ENCODE data around the gene RGS19. TPM values are rescaled to one million over a fixed set of nuclear protein-coding genes. Genes with fewer than 3 reads are reported as not detected.

RGS19 gene
- total and polyA plus RNA-seq, 5 donors = 5.8 to 9.1 (median 8.0) TPM

GRCh38 chr20:64067733-64068307 is 11.5 kb downstream of the RGS19 start:
- no peaks in the 10 kb centered on the region for H3K27me3 ChIP-seq (ENCODE audit: control insufficient read depth, insufficient read depth)
- ATAC-seq (no peak), DNase-seq (peak in 2 of 3 donors; percentile 61 to 67)
- H3K27ac ChIP-seq (ENCODE audit: low read length) = no peak overlapping the region
- H3K9me3 ChIP-seq (ENCODE audit: control insufficient read depth, low read length) = no peaks in the 10 kb centered on the region
- WGBS = 68% methylated on average over 12 of the region's 12 CpGs
- H3K4me1 ChIP-seq (ENCODE audit: control insufficient read depth, insufficient read depth, low read length) = peaks cover 9% of the 10 kb centered on the region
- intact Hi-C loops (cut with DNase I) = no loop called here
- no peak overlapping the region for H3K4me3 ChIP-seq (ENCODE audit: low read length)

GRCh38 chr20:64067005-64067632 is 12.2 kb downstream of the RGS19 start:
- intact Hi-C loops (cut with DNase I) = no loop called here
- H3K4me3 ChIP-seq (ENCODE audit: low read length) = no peak overlapping the region
- DNase-seq = peak in 1 of 3 donors; percentile 42

GRCh38 chr20:64065974-64066343 is 13.4 kb downstream of the RGS19 start:
- no peak overlapping the region for H3K4me3 ChIP-seq (ENCODE audit: low read length)
- no peak for DNase-seq
- H3K27ac ChIP-seq (ENCODE audit: low read length) = no peak overlapping the region
- no peaks in the 10 kb centered on the region for H3K27me3 ChIP-seq (ENCODE audit: control insufficient read depth, insufficient read depth)
- no peaks in the 10 kb centered on the region for H3K9me3 ChIP-seq (ENCODE audit: control insufficient read depth, low read length)
- no peak for ATAC-seq
- WGBS = 52% methylated on average over 5 of the region's 5 CpGs
- intact Hi-C loops (cut with DNase I) = no loop called here
- peaks cover 9% of the 10 kb centered on the region for H3K4me1 ChIP-seq (ENCODE audit: control insufficient read depth, insufficient read depth, low read length)

More at GRCh38 chr20:64067005-64067632, 12.2 kb downstream of the RGS19 start:
- WGBS = 83% methylated on average over 6 of the region's 6 CpGs
- Histone ChIP-seq H3K27me3 (ENCODE audit: control insufficient read depth, insufficient read depth) (no peaks in the 10 kb centered on the region), H3K27ac (ENCODE audit: low read length) (no peak overlapping the region), H3K9me3 (ENCODE audit: control insufficient read depth, low read length) (no peaks in the 10 kb centered on the region), H3K4me1 (ENCODE audit: control insufficient read depth, insufficient read depth, low read length) (peaks cover 9% of the 10 kb centered on the region)
- ATAC-seq = no peak

DNA sequence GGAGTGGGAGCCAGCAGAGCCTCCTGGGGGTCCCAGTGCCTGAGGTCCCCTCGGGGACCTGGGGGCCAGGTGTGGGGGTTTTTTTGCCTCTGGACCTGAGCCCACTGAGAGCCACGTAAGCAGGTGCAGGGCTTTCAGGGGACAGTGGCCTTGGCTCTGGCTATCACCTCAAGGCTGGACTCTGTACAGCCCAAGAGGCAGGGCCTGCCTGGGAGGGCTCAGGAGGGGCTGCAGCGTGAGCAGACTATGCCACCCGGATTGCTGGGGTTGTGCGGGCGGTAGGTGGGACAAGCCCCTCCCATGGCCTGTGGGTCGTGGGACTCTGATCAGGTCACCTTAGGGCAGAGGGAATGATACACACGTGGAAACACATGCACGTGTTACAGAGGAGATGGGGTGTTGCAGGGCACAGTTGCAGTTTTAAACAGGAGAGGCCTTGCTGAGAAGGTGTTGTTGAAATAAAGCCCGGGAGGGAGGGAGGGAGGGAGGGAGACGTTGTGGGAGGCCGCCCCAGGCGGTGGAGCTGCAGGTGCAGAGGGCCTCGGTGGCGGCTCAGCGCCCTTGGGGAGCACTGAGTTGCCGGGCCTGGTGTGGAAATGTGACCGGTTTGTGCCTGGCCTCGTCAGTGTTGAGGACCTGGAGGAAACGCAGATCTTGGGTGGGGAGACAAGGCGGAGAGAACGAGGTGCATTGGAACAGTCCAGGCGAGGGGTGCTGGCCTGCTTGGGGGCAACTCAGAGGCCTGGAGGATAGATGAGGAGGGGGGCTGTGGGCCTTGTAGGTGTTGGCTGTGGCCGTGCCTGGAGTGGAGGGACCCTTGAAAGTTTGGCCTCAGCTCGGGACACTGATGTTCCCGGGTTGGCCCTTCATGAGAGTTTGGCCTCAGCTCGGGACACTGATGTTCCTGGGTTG is 14.0 kb downstream of the RGS19 start:
- ATAC-seq (no peak), DNase-seq (no peak)
- intact Hi-C loops (cut with DNase I) = no loop called here
- Histone ChIP-seq H3K27ac (ENCODE audit: low read length) (no peak overlapping the region), H3K9me3 (ENCODE audit: control insufficient read depth, low read length) (no peaks in the 10 kb centered on the region), H3K27me3 (ENCODE audit: control insufficient read depth, insufficient read depth) (no peaks in the 10 kb centered on the region), H3K4me1 (ENCODE audit: control insufficient read depth, insufficient read depth, low read length) (peaks cover 9% of the 10 kb centered on the region), H3K4me3 (ENCODE audit: low read length) (no peak overlapping the region)
- 49% methylated on average over 27 of the region's 27 CpGs for WGBS

DNA sequence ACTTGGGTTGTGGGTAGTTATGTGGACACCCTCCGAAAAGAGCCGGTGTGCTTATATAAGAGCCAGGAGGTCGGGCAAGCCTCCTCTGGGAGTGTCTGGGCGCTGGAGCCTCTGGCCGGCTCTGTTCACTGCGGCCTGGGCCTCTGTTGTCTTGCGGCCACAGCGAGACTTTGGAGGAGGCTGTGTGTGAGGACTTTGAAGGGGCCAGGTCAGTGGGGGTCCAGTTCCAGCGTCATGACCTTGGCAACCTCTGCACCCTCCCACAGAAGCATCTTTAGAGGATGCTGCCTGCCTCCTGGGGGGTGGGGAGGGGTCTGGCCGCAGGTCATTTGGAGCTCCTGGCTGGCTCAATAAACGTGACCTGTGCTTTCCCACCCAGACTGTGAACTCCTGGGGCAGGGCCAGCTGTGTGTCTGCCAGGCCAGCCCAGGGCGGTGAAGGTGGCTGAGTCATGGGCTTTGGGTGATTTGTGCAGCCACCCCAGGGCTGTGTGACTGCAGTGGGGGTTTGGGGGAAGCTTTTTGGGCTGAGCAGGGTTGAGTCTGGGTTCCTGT is 15.1 kb downstream of the RGS19 start:
- Histone ChIP-seq H3K4me3 (ENCODE audit: low read length) (peak overlapping the region; percentile 68), H3K9me3 (ENCODE audit: control insufficient read depth, low read length) (no peaks in the 10 kb centered on the region), H3K27me3 (ENCODE audit: control insufficient read depth, insufficient read depth) (no peaks in the 10 kb centered on the region), H3K27ac (ENCODE audit: low read length) (peak overlapping the region; percentile 3), H3K4me1 (ENCODE audit: control insufficient read depth, insufficient read depth, low read length) (peaks cover 9% of the 10 kb centered on the region)
- DNase-seq (no peak), ATAC-seq (peak in 1 of 2 donors; percentile 6)
- 22% methylated on average over 12 of the region's 12 CpGs for WGBS
- intact Hi-C loops (cut with DNase I) = no loop called here

- H3K4me1 ChIP-seq (ENCODE audit: control insufficient read depth, insufficient read depth, low read length) = peaks cover 9% of the 10 kb centered on the region
- no peaks in the 10 kb centered on the region for H3K9me3 ChIP-seq (ENCODE audit: control insufficient read depth, low read length)
- peak overlapping the region; percentile 3 for H3K27ac ChIP-seq (ENCODE audit: low read length)
- intact Hi-C loops (cut with DNase I) = no loop called here
- H3K27me3 ChIP-seq (ENCODE audit: control insufficient read depth, insufficient read depth) = no peaks in the 10 kb centered on the region
- DNase-seq (peak in 2 of 3 donors; percentile 56 to 77), ATAC-seq (peak; percentile 7 to 15)
- WGBS = 2% methylated on average over 51 of the region's 51 CpGs
- peak overlapping the region; percentile 68 for H3K4me3 ChIP-seq (ENCODE audit: low read length)
Measured at GRCh38 chr20:64063389-64064144, 15.8 kb downstream of the RGS19 start.

GRCh38 chr20:64062596-64063388 is 16.5 kb downstream of the RGS19 start, which contains the start of gene TCEA2:
Gene TCEA2 (plus strand): TSS chr20:64063198. CDS start chr20:64063313, 115 bp downstream.
- ATAC-seq (peak; percentile 94 to 95), DNase-seq (peak; percentile 97 to 99 (median 99))
- WGBS = 5% methylated on average over 85 of the region's 85 CpGs
- H3K4me3 ChIP-seq (ENCODE audit: low read length) = peak within 1 kb of the TSS; percentile 68
- intact Hi-C loops (cut with DNase I) = no loop called here
- H3K27ac ChIP-seq (ENCODE audit: low read length) = peak within 1 kb of the TSS; percentile 56
- peaks cover 9% of the 10 kb centered on the region for H3K4me1 ChIP-seq (ENCODE audit: control insufficient read depth, insufficient read depth, low read length)
- no peaks in the 10 kb centered on the region for H3K27me3 ChIP-seq (ENCODE audit: control insufficient read depth, insufficient read depth)
- no peaks in the 10 kb centered on the region for H3K9me3 ChIP-seq (ENCODE audit: control insufficient read depth, low read length)

DNA sequence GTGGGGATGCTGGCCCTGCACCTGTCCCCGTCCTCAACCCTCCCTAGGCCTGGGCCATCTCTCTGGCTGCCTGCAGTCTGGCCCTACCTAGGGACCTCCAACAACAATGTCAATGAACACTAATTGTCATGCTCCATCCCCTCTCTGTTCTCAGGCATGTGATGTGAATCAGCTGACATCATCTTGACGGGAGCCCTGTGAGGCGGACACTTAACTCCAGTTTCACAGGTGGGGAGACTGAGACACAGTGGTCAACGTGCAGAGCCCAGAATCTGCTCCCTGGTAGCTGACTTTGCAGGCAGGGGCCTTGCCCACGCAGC is 17.1 kb downstream of the RGS19 start:
- no peaks in the 10 kb centered on the region for H3K9me3 ChIP-seq (ENCODE audit: control insufficient read depth, low read length)
- DNase-seq (no peak), ATAC-seq (no peak)
- H3K4me3 ChIP-seq (ENCODE audit: low read length) = peak overlapping the region; percentile 21
- H3K4me1 ChIP-seq (ENCODE audit: control insufficient read depth, insufficient read depth, low read length) = peaks cover 9% of the 10 kb centered on the region
- H3K27me3 ChIP-seq (ENCODE audit: control insufficient read depth, insufficient read depth) = no peaks in the 10 kb centered on the region
- intact Hi-C loops (cut with DNase I) = no loop called here
- 54% methylated on average over 5 of the region's 5 CpGs for WGBS
- no peak overlapping the region for H3K27ac ChIP-seq (ENCODE audit: low read length)

GRCh38 chr20:64058536-64058935 is 20.8 kb downstream of the RGS19 start:
- Histone ChIP-seq H3K27me3 (ENCODE audit: control insufficient read depth, insufficient read depth) (no peaks in the 10 kb centered on the region), H3K27ac (ENCODE audit: low read length) (no peak overlapping the region), H3K9me3 (ENCODE audit: control insufficient read depth, low read length) (no peaks in the 10 kb centered on the region), H3K4me3 (ENCODE audit: low read length) (no peak overlapping the region), H3K4me1 (ENCODE audit: control insufficient read depth, insufficient read depth, low read length) (no peaks in the 10 kb centered on the region)
- no peak for DNase-seq
- intact Hi-C loops (cut with DNase I) = loop anchor here in 1 of 4 donors (5.0 kb wide), 1 partner anchor 86 kb away; no protein-coding TSS in a partner anchor
- no peak for ATAC-seq
- WGBS = 85% methylated on average over 12 of the region's 12 CpGs

All from right cardiac atrium (tissue), 5 donors.